GM18517 (cell line): ENCODE results near the gene IL34.
"Not testable (repeated sequence)": the region's sequence is repeated elsewhere in the genome, so short reads cannot be mapped to it uniquely, and the experiment has no call there.

Experiments used
- ATAC-seq: cut with Tn5 transposase; IDR thresholded peaks from one replicate; pipeline ENCODE4 v1.9.1; 2021; ENCODE audit warnings: mild to moderate bottlenecking, moderate library complexity; ENCODE audit not compliant: unreplicated experiment

IL34 gene

GRCh38 chr16:70630960-70631745, 15.2 kb upstream of the IL34 start:
- no peak for ATAC-seq

- no peak for ATAC-seq
Observed at GRCh38 chr16:70632273-70632672, 14.1 kb upstream of the IL34 start.

DNA sequence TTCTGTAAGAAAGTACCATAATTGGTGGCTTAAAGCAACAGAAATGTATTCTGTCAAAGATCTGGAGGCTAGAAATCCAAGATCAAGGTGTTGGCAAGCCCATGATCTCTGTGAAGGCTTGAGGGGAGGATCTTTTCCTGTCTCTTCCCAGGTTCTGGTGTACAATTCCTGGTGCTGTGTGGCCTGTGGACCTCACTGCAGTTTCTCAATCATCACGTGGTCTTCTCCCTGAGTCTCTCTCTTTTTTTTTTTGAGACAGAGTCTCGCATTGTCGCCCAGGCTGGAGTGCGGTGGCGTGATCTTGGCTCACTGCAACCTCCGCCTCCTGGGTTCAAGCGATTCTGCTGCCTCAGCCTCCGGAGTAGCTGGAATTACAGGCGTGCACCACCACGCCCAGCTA, 12.7 kb upstream of the IL34 start:
- not testable (repeated sequence) for ATAC-seq

GRCh38 chr16:70634861-70635260, 11.5 kb upstream of the IL34 start:
- no peak for ATAC-seq

- ATAC-seq = no peak
Observed at GRCh38 chr16:70635336-70636016, 10.9 kb upstream of the IL34 start.

DNA sequence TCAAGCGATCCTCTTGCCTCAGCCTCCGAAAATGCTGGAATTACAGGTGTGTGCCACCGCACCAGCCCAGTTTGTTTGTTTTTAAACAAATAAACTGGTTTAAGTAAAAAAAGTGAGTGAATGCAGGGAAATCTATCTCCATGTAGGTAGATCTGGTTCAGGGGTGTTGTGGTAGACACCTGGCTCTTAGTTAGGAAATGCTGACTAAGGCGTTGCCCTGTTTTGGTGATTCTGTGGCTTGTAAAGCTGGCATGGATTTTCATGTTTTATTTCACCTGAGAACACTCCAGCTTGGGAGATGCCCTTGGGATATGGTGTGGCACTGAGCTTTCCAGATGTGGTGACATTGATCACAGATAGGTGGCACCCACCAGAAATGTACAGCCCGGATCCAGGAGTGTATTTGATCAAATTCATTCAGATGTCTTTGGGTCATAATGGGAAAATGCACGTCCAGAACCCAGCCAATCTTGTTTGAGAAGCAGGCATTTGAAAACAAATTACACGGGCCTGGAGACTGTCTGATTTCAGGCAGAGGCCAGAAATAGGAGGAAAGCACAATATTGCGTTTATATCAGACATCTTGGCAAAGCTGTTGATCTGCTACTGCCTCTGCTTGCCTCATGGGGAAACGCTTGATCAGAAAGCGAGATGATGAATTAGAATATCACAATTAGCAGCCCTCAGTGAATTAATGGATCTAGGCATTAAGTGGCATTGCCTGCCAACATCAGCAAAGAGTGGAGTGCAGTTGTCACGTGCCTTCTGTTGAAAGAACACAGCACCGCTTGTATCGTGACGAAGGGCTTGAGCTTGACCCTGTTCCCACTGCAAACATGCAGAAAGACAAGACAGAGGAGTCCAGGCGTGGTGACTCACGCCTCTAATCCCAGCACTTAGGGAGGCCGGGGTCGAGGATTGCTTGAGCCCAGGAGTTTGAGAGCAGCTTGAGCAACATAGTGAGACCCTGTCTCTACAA, 7.3 kb upstream of the IL34 start:
- ATAC-seq = no peak

- no peak for ATAC-seq
Observed at GRCh38 chr16:70642633-70643032, 3.7 kb upstream of the IL34 start.

GRCh38 chr16:70643264-70643663, 3.1 kb upstream of the IL34 start:
- ATAC-seq = not testable (repeated sequence)

- no peak for ATAC-seq
Observed at GRCh38 chr16:70644763-70645597, 1.4 kb upstream of the IL34 start.

GRCh38 chr16:70647441-70648359, 1.3 kb downstream of the IL34 start:
- no peak for ATAC-seq

DNA sequence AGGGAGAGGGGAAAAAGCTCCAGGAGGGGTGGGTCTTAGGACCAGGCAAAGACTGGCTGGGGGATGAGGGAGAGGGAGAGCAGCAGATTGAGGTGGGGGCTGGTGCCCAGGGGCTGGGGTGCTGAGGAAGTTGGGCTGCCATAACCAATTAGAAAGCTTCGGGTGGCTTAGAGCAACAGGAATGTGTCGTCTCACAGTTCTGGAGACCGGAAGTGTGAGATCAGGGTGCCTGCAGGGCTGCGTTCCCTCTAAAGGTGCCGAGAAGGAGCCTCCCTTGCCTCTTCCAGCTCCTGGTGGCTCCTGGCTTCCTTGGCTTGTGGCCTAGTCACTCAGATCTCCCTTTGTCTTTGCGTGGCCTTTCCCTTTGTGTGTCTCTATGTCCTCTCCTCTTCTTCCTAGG, 2.2 kb downstream of the IL34 start:
- ATAC-seq = no peak

- no peak for ATAC-seq
Observed at GRCh38 chr16:70649300-70649699, 2.9 kb downstream of the IL34 start.

DNA sequence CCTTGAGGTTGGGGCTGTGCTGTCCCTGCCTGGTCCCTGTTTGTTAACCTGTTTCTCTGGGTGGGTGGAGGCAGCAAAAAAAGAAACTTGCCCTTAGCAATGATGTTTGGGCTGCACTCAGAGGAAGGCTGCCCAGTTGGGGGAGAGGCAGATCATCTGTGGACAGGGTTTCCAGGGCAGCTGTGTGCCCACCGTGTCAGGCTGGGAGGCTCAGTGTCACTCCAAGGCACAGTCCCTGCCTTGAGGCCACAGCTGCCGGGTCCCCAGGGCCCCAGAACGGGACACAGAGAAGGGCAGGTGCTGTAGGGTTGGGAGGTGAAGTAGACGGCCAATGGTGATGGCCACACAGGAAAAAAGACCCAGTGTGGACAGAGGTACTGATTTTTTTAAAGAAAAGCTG, 3.9 kb downstream of the IL34 start:
- ATAC-seq = no peak

DNA sequence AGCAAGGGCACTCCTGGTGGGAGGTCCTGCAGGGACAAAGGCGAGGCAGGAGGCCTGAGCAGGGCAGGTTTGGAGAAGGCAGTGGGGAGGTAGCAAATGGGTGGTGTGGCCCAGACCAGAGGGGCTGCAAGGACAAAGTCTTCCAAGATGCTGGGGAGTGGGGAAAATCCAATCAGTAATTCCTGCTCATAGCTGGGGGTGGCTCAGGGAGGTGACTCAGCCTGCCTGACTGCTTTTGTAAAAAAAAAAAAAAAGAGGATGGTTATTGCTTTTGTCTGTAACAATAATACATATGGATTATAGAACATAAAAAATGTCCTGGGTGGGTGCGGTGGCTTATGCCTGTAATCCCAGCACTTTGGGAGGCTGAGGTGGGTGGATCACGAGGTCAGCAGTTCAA, 5.2 kb downstream of the IL34 start:
- no peak for ATAC-seq

DNA sequence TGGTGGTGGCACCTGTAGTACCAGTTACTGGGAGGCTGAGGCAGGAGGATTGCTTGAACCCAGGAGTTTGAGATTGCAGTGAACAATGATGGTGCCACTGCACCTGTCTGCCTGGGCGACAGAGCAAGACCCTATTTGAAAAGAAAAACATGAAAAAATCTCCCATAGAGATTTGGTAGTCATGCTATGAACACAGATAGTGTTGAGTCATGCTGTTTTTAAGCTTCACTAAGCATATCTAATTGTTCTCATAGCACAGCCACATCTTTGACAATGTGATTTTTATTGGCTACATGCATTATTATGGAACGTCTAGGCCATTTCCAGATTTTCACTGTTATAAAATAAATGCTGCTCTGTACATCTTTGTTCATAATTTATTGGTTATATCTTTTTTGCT, 6.0 kb downstream of the IL34 start:
- no peak for ATAC-seq

DNA sequence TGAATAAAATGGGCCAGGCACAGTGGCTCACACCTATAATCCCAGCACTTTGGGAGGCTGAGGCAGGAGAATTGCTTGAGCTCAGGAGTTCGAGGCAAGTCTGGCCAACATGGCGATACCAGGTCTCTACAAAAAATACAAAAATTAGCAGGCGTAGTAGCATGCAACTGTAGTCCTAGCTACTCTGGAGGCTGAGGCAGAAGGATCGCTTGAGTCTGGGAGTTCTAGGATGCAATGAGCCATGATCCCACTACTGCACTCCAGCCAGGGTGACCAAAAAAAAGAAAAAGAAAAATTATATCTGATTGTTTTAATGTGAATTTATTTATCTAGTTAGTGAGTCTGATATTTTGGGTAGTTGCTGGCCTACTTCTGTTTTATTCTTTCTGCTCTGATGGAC, 7.0 kb downstream of the IL34 start:
- no peak for ATAC-seq

- ATAC-seq = no peak
Observed at GRCh38 chr16:70653809-70654771, 7.7 kb downstream of the IL34 start.

DNA sequence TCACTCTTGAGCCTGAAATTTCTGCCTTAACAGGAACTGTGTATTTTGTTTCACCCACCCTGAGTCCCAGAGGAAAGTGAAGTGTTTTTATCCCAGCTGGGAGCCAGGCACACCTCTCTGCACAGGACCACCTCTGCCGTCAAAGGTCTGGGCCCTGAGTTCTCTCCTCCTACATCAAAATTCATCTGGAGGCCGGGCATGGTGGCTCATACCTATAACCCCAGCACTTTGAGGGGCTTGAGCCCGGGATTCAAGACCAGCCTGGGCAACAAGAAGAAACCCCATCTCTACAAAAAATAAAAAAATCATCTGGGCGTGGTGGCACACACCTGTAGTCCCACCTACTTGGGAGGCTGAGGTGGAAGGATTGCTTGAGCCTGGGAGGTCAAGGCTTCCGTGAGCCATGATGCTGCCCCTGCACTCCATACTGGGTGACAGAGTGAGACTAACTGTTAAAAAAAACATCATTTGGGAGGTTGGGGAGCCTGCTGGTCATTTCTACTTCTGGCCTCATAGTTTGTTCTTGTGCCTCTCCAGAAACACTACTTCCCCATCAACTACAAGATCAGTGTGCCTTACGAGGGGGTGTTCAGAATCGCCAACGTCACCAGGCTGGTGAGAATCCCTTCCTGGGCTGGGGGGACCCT, 9.8 kb downstream of the IL34 start:
- ATAC-seq = no peak
